ENCODE measurements around the gene SASH3.
"Not testable (repeated sequence)": the region's sequence is repeated elsewhere in the genome, so short reads cannot be mapped to it uniquely, and the experiment has no call there.

Gene SASH3

GRCh38 chrX:129779747-129780146 lies at the start of gene SASH3:
Gene SASH3 (plus strand): TSS chrX:129779949. CDS start chrX:129780098, 149 bp downstream.
- no peak for DNase-seq

DNA sequence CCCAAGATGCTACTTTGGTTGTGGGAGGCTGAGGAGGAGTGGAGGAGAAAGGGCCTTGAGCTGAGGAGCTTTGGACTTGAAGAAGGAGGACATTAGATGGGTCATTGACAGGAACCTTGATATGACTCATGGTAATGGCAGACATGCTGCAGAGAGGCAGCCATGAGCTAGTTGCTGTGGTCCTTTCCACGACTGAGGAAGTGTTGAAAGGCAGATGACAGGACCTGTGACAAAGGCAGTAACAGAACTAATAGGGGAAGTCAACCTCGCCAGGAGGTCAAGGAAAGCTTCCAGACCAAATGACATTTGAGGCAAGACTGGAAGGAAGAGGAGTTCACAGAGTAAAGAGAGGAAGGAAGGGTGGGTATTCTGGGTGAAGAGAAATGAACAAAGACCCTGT lies 48.5 kb upstream of the SASH3 start:
- DNase-seq, result no peak

DNA sequence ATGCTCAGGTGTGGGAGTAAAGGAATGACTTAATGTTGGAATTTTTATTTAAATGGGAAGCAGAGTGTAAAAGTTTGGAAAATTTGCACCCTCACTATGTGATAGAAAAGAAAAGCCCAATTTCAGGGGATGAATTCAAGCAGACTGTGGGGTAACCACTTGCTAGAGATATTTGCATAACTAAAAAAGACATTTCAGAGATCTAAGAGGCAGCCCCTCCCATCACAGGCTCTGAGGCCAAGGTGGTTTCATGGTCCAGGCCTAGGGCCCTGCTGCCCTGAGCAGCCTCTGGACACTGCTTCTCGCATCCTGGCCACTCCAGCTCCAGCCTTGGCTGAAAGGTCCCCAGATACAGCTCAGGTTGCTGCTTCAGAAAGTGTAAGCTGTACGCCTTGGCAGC lies 46.9 kb upstream of the SASH3 start:
- DNase-seq, result no peak

DNA sequence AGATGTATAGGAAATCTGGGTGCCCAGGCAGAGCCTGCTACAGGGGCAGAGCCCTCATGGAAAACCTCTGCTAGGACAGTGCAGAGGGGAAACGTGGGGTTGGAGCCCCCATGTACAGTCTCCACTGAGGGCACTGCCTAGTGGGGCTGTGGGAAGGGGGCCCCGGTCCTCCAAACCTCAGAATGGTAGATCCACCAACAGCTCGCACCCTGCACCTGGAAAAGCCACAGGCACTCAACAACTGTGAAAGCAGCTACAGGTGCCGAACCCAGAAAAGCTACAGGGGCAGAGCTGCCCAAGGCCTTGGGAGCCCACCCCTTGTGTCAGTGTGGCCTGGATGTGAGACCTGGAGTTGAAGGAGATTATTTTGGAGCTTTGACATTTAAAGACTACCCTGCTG lies 46.4 kb upstream of the SASH3 start:
- no peak for DNase-seq

- DNase-seq, result no peak
Measured at GRCh38 chrX:129736491-129736890, 43.3 kb upstream of the SASH3 start.

- no peak for DNase-seq
Measured at GRCh38 chrX:129737916-129738315, 41.8 kb upstream of the SASH3 start.

DNA sequence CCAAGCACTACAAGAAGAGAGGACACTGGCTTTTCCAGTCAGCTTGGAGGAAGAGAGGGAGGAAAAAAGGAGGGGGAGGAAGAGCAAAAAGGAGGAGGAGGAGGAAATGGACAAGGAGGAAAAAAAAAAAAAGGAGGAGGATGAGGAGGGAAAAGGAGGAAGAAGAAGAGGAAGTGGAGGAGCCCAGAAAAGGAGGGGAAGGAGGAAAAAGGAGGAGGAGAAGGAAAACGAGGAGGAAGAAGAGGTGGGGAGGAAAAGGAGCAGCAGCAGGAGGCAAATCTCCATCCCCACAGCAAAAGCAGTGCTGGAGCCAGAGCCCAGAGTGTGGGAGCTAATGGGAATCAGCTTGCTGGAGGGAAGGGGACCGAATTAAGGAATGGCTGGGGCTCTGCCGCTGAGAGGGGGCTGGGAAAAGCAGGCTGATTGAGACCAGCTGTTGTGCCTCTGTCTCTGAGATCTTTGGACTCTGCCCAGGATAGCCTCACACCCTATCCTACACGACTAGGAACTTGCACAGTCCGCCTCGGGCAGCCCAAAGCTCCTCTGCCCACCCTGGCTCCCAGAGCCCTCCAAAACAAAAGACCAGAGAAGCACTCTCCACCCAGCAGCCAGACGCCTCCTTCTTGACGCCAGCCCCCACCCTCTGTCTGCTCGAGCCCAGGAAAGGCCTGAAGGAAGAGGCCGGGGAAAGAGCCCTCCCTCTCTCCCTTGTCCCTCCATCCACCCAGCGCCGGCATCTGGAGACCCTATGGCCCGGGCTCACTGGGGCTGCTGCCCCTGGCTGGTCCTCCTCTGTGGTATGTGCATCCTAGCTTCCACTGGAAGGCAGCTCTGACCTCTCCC lies 41.1 kb upstream of the SASH3 start, which contains the start of gene XPNPEP2:
Gene XPNPEP2 (plus strand): TSS at position 514 of the 843 bp plus-strand sequence. CDS start 235 bp downstream, at position 749.
- no peak for DNase-seq

GRCh38 chrX:129739578-129739977 lies 40.2 kb upstream of the SASH3 start:
- no peak for DNase-seq

DNA sequence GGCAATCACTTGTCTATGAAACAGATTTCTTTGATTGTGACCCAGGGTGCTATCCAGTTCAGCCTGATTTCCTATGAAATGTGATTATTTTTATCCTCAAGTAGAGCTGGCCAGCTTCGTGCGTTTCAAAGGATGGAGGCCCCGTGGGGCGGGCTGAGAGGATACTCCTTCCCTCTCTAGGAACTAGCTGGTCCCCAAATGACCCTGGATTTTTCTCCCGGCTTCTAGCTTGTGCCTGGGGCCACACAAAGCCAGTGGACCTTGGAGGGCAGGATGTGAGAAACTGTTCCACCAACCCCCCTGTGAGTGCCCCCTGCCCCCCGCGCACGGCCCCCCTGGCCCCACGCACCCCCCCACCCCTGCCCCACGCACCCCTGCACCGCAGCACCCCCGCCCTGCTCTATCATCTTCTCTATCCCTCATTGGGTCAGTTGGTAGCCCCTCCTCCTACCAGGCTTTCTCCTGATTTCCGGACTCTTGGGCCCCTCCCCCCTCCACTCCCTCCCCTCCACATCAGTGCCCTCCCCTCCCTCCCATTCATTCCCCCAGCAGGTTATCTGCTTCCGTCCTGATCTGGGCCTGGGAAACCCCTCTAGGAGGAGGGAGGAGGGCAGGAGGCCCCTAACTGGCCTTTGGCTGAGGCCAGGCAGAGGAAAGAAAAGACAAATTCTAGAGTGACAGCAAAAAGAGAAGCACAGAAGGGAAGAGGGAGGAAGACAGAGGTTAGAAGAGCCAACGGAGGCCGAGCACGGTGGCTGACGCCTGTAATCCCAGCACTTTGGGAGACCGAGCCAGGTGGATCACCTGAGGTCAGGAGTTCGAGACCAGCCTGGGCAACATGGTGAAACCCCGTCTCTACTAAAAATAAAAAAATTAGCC lies 37.6 kb upstream of the SASH3 start:
- DNase-seq, result no peak

DNA sequence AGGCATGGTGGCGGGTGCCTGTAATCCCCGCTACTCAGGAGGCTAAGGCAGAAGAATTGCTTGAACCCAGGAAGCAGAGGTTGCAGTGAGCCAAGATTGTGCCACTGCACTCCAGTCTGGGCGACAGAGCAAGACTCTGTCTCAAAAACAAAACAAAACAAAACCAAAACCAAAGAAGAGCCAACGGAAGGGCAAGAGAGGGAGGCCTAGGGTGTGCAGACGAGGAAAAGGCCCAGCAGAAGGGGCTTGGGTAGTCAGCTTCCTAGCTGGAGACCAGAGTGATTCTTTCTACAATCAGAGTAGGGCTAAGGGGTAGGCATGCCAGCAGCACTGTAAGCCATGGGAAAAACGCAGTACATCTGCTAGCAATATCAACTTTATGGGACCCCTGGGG lies 37.0 kb upstream of the SASH3 start:
- not testable (repeated sequence) for DNase-seq

- no peak for DNase-seq
Measured at GRCh38 chrX:129743821-129744220, 35.9 kb upstream of the SASH3 start.

- DNase-seq, result no peak
Measured at GRCh38 chrX:129744861-129745321, 34.9 kb upstream of the SASH3 start.

- DNase-seq, result no peak
Measured at GRCh38 chrX:129746557-129747470, 32.9 kb upstream of the SASH3 start.

DNA sequence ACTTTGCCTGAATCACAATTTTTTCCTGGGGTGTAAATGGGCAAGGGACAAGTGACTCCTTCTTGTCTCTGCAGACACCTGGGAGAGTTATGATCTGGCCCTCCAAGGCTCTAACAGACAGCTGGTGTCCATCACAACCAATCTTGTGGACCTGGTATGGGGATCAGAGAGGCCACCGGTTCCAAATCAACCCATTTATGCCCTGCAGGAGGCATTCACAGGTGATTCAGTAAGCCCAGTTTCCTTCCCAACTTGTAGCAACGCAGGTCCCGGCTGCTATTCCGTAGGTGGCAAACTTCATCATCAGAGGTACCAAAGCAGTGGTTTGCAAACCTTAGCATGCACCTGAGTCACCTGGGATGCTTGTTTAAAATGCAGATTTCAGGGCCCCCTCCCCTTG lies 32.2 kb upstream of the SASH3 start:
- DNase-seq, result no peak

DNA sequence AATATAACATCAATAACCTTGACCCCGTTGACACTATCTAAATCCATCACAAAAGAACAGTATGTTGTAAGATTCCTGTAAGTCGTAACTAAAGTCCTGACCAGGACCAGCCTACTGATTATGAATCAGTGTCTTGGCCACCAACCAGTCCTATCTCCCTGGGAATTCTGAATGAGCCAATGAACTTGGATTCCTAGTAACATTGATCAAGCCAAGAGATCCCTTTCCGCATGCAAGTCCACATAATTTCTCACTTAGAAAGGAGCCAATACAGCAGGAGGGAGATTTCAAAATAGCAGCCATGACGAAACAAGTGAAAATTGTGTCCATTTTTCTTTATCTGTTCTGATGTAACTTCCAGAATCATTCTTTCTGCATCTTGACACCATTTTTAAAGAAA lies 31.4 kb upstream of the SASH3 start:
- no peak for DNase-seq

GRCh38 chrX:129749069-129749468 lies 30.7 kb upstream of the SASH3 start:
- DNase-seq, result no peak

DNA sequence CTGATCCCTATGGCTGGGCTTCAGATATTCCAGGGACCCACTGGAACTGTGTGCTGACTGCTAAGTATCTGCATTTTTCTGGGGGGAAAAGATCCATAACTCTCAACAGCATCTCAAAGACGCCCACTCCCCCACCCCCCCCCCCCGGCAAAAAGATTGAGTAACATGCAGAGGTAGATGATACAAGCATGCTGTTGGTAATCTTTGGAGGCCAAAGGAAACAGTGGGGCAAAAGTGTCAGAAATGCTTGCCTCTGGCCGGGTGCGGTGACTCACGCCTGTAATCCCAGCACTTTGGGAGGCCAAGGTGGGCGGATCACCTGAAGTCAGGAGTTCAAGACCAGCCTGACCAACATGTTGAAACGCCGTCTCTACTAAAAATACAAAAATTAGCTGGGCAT lies 28.8 kb upstream of the SASH3 start:
- DNase-seq, result no peak

DNA sequence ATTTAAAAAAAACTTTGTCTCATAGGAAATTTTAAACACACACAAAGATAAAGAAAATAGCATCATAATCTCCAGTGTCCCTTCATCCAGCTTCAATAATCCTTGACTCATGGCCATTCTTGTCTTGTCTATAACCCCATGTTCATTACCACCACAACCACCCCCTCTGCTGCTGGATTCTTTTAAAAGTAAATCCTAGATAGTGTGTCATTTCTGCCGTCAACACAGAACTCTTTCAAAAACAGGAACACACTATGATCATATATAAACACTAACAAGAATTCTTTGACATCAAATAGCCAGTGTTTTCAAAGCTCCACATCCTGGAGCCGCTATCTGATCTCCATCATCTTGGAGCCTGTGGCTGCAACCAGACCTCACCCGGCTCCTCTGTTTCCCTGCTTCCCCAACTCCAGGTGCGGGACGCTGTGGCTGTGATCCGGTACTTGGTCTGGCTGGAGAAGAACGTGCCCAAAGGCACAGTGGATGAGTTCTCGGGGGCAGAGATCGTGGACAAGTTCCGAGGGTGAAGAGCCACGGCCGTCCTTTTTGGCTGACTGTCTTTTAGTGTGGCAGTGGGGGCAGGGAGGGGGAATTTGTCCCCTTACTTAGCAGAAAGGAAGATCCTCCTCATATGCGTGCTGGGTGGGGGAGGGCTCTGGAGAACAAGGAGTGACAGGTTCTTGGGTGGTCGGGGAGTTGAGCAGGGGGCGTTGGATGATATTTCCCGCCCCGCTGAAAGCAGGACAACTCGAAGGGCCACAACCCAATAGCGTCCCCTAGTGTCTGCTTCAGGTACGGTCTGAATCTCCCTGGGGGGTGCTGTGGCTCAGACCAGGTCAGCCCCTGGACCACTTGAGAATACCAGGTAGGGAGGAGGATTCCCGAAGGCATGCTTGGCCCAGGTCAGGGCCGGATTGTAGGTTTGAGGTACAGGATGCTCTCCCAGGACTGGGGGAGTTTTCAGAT lies 25.4 kb upstream of the SASH3 start:
- no peak for DNase-seq

DNA sequence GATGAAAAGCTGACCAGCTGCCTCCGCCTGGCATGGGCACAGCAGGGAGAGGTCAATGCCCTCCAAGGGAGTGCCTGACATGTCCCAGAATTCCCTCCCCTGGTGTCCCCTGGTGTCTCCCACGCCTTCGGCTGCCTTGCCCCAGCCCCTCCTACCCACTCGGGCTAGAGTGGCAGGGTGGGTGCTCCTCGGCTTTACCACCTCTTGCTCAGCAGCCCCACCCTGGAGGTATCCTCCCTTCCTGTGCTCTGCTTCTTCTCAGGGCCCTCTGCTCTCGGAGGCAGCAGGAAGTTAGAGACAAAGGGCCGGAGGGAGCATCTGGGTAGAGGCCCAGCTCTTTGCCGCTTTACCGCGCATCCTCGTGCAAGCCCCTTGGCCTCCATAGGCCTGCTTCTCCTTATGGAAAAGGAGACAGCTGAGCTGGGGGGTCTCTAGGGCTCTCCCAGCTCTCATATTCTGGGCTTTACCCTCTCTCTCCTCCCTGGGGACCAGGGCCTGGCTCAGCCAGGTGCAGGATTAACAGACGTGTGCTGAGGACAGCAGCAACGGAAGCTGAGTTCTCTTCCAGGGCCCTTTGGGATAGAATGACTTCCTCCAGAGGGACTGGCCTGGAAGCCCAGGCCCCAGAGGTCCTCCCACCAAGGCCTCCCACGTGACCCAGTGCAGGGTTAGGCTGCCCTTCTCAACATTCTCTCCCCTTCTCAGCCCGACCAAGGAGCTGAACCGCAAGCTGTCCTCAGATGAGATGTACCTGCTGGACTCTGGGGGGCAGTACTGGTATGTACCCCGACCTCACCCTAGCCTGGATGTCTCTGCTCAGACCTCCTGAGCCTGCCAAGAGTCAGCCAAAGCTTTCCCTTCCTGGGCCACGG lies 23.7 kb upstream of the SASH3 start:
- DNase-seq, result peak; percentile 4

GRCh38 chrX:129759576-129760061 lies 20.1 kb upstream of the SASH3 start:
- DNase-seq, result no peak

Measured in NCI-H2171 (cell line).